OCI-LY7 (cell line): Measurements from ENCODE around the gene TGM1. TPM values are rescaled to one million over a fixed set of nuclear protein-coding genes. Genes with fewer than 3 reads are reported as not detected.
A peak's percentile ranks its signal among the peaks of the same experiment; 100 is the strongest.

ENCODE experiments used
- BruUV-seq: library from RNA; stranded (reverse); fragments of 400-500 nt; replicated peaks from 2 replicates; lab custom pipeline; 2021; lab: Mats Ljungman, UMichigan
- CTCF ChIA-PET: fragments of 300-600 bp; sonication (Branson Sonifier 250); formaldehyde crosslinking; loops from one replicate; lab custom pipeline; 2022; ENCODE audit warnings: antibody characterized with exemption; ENCODE audit not compliant: unreplicated experiment; lab: Charles Lee
- POLR2A ChIA-PET: fragments of 300-600 bp; sonication (Branson Sonifier 250); formaldehyde crosslinking; loops from one replicate; lab custom pipeline; 2022; ENCODE audit warnings: antibody characterized with exemption; lab: Charles Lee
- DNase-seq: peaks from one replicate; pipeline ENCODE4 v3.0.0-alpha.2; 2015; ENCODE audit warnings: low spot score
- H2AFZ ChIP-seq: fragments of 200-600 bp; sonication (generic), shearing (Covaris generic); 2 replicates; pipeline ENCODE4 v1.6.1; 2014; ENCODE audit warnings: mild to moderate bottlenecking, antibody characterized with exemption, low read length, moderate library complexity
- H3K27ac ChIP-seq: fragments of 200-600 bp; sonication (generic); 2 replicates; pipeline ENCODE4 v1.5.1; 2014; ENCODE audit warnings: mixed run types, low read depth, mild to moderate bottlenecking, moderate library complexity, low read length, inconsistent platforms; ENCODE audit not compliant: poor library complexity, severe bottlenecking
- H3K36me3 ChIP-seq: fragments of 200-600 bp; sonication (generic); 2 replicates; pipeline ENCODE4 v1.6.1; 2014; ENCODE audit warnings: mild to moderate bottlenecking, antibody characterized with exemption, low read length, moderate library complexity, mixed read lengths; ENCODE audit not compliant: insufficient read depth
- H3K4me1 ChIP-seq: fragments of 200-600 bp; sonication (generic); 2 replicates; pipeline ENCODE4 v1.5.1; 2014; ENCODE audit warnings: mild to moderate bottlenecking, low read length; ENCODE audit not compliant: insufficient read depth, poor library complexity, severe bottlenecking
- H3K4me2 ChIP-seq: fragments of 200-600 bp; sonication (generic); 2 replicates; pipeline ENCODE4 v1.6.1; 2014; ENCODE audit warnings: mild to moderate bottlenecking, low read length
- H3K4me3 ChIP-seq: fragments of 200-600 bp; sonication (generic); 2 replicates; pipeline ENCODE4 v1.5.1; 2014; ENCODE audit warnings: mild to moderate bottlenecking, low read depth, low read length; ENCODE audit not compliant: poor library complexity, severe bottlenecking
- H3K79me2 ChIP-seq: fragments of 200-600 bp; sonication (generic); 2 replicates; pipeline ENCODE4 v1.6.1; 2016; ENCODE audit warnings: low read depth, mild to moderate bottlenecking, low read length, moderate library complexity, mixed read lengths; ENCODE audit not compliant: insufficient read depth
- H3K9me2 ChIP-seq: fragments of 200-600 bp; sonication (generic); 2 replicates; pipeline ENCODE4 v1.6.1; 2016; ENCODE audit warnings: mild to moderate bottlenecking, low read length, mixed read lengths; ENCODE audit not compliant: insufficient read depth
- H3K9me3 ChIP-seq: fragments of 200-600 bp; sonication (generic); 2 replicates; pipeline ENCODE4 v1.6.1; 2014; ENCODE audit warnings: mild to moderate bottlenecking, mixed run types, low read length, mixed read lengths
- H4K20me1 ChIP-seq: fragments of 200-600 bp; sonication (generic); 2 replicates; pipeline ENCODE4 v1.6.1; 2014; ENCODE audit warnings: mild to moderate bottlenecking, antibody characterized with exemption, low read length, moderate library complexity, mixed read lengths; ENCODE audit not compliant: insufficient read depth
- CTCF ChIP-seq: fragments of 200-600 bp; sonication (generic); conservative IDR thresholded peaks from 2 replicates; pipeline ENCODE4 v1.5.1; 2014; ENCODE audit warnings: mild to moderate bottlenecking, antibody characterized with exemption, low read length, moderate library complexity, mixed read lengths
- EZH2phosphoT487 ChIP-seq: fragments of 200-600 bp; sonication (generic); IDR thresholded peaks from 2 replicates; pipeline ENCODE4 v1.6.1; 2018; ENCODE audit warnings: low read depth, borderline replicate concordance, mild to moderate bottlenecking, mixed run types, antibody characterized with exemption, low read length, moderate library complexity, mixed read lengths
- intact Hi-C: fragments of 100-400 bp; cut with micrococcal nuclease; formaldehyde crosslinking; loops from one replicate; pipeline ENCODE4 v1.10.0; 2022; ENCODE audit not compliant: unreplicated experiment
- total RNA-seq, 2 experiments: library from RNA; depleted of rRNA in 1 of 2; stranded (reverse); fragments of >200 nt in 1 of 2; shearing (Covaris generic) in 1 of 2; gene quantifications; 2 replicates each; pipeline ENCODE4 v1.2.3, GENCODE V29; 2014 to 2022

Gene TGM1
- total RNA-seq, 2 experiments from 2014 or later: 5.2 to 5.4 TPM

GRCh38 chr14:24304019-24304387 lies 41.0 kb upstream of the TGM1 start:
- Histone ChIP-seq H3K4me3 (no peak overlapping the region), H2AFZ (no peak overlapping the region), H3K27ac (no peak overlapping the region), H3K9me3 (no peaks in the 10 kb centered on the region), H3K4me1 (peaks cover 15% of the 10 kb centered on the region), H3K79me2 (peaks cover 23% of the 10 kb centered on the region), H3K9me2 (no peaks in the 10 kb centered on the region), H4K20me1 (peaks cover 11% of the 10 kb centered on the region; the same call in 1 of the 2 replicates), H3K4me2 (no peak overlapping the region), H3K36me3 (peaks cover 81% of the 10 kb centered on the region)
- intact Hi-C loops: no loop called here
- TF ChIP-seq EZH2phosphoT487: no peak
- no peak for TF ChIP-seq CTCF
- no peak for DNase-seq
- CTCF ChIA-PET: interaction anchor here (1.0 to 1.7 kb wide), 2 partner anchors 21 to 36 kb away, joined by 3 read pairs; partner anchors contain the start of gene RIPK3
- POLR2A ChIA-PET: no interaction called here
- no TSS peak for BruUV-seq

GRCh38 chr14:24300326-24300980 lies 37.5 kb upstream of the TGM1 start:
- no peak for DNase-seq
- H3K79me2 ChIP-seq: peaks cover 23% of the 10 kb centered on the region
- H3K36me3 ChIP-seq: peaks cover 56% of the 10 kb centered on the region
- intact Hi-C loops: no loop called here
- no peaks in the 10 kb centered on the region for H3K9me2 ChIP-seq
- BruUV-seq: no TSS peak
- H3K4me1 ChIP-seq: peaks cover 30% of the 10 kb centered on the region
- H3K4me3 ChIP-seq: peak overlapping the region; percentile 99
- H3K27ac ChIP-seq: peak overlapping the region; percentile 38
- CTCF ChIA-PET: interaction anchor here (0.5 to 1.6 kb wide), 5 partner anchors 24 to 667 kb away, joined by 3 to 6 read pairs (median 3); partner anchors contain the start of gene TINF2
- peak overlapping the region; percentile 44; the same call in 1 of the 2 replicates for H2AFZ ChIP-seq
- TF ChIP-seq CTCF: no peak
- TF ChIP-seq EZH2phosphoT487: no peak
- no peaks in the 10 kb centered on the region for H3K9me3 ChIP-seq
- H4K20me1 ChIP-seq: peaks cover 11% of the 10 kb centered on the region; the same call in 1 of the 2 replicates
- peak overlapping the region; percentile 89 for H3K4me2 ChIP-seq
- POLR2A ChIA-PET: interaction anchor here (0.6 to 4.0 kb wide), 8 partner anchors 7 to 106 kb away, joined by 3 to 25 read pairs (median 5); partner anchors contain the start of genes CIDEB, LTB4R, LTB4R2 and MDP1
